Measurements from ENCODE around the gene SF3A2.

GRCh38 chr19:2225415-2226050 lies 11.1 kb upstream of the SF3A2 start:
- TF ChIP-seq CTCF (IDR thresholded peaks at IDR 0.05; ENCODE audit: borderline replicate concordance, extremely low read depth, low read length, poor library complexity, severe bottlenecking) = no peak
- no peak for TF ChIP-seq EZH2 (IDR thresholded peaks at IDR 0.05; ENCODE audit: borderline replicate concordance, low read depth, low read length, severe bottlenecking)

Data from DND-41 (cell line).